RPMI8226 (cell line): ENCODE results near the gene GRM4.

Experiments
- DNase-seq: peaks from one replicate; pipeline ENCODE4 v3.0.0-alpha.2; 2015

Gene GRM4

GRCh38 chr6:33990061-33990541 is 155.8 kb downstream of the GRM4 start:
- no peak for DNase-seq

DNA sequence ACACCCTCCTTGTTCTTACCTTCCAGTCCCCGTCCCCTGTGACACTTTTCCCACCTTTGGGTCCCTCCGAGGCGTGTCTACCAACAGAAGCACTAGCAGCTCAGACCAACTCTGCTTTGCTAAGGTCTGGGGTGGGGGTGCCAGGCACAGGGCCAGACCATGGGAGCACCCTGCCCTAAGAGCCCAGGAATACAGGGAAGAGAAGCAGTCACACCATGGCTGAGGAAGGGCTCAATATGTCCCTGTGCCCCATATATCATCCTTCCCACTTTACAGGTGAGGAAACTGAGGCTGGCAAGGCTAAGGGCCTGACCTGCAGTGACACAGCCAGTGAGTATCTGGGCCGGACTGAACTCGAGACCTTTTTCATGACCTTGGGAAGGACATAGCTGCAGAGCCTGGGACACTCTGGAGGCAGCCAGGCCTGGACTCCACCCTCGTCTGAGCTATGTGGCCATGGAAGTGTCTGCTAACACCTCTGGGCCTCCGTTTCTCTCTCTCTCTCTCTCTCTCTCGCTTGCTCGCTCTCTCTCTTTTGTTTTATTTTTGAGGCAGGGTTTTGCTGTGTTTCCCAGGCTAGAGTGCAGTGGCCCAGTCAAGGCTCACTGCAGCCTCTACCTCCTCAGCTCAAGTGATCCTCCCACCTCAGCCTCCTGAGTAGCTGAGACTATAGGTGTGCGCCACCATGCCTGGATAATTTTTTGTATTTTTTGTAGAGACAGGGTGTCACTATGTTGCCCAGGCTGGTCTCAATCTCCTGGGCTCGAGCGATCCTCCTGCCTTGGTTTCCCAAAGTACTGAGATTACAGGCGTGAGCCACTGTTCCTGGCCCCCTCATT is 156.7 kb downstream of the GRM4 start:
- DNase-seq, result no peak

GRCh38 chr6:33988121-33989015 is 157.5 kb downstream of the GRM4 start:
- peak; percentile 31 for DNase-seq

DNA sequence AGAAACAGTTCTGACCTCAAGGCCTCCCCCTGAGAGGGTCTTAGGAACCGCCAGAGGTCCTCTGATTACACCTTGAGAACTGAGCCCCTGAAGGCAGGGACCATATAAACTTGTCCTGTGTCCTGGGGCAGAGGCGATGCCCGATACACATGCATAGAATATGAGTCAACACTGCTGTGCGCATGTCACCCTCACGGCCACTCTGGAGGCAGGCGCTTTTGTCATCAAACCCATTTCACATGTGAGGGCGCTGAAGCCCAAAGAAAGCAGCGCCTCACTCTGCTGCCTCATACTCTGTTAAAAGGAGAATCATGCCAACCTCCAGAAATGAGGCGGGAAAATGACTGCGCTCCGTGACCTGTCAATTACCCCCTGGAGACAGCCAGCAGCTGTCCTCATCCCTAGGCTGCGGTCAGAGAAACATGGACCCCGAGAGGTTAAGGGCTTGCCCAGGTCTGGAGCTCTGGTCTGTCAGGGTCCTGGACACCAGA is 158.3 kb downstream of the GRM4 start:
- no peak for DNase-seq

- DNase-seq, result no peak
Observed at GRCh38 chr6:33985947-33986346, 159.9 kb downstream of the GRM4 start.

DNA sequence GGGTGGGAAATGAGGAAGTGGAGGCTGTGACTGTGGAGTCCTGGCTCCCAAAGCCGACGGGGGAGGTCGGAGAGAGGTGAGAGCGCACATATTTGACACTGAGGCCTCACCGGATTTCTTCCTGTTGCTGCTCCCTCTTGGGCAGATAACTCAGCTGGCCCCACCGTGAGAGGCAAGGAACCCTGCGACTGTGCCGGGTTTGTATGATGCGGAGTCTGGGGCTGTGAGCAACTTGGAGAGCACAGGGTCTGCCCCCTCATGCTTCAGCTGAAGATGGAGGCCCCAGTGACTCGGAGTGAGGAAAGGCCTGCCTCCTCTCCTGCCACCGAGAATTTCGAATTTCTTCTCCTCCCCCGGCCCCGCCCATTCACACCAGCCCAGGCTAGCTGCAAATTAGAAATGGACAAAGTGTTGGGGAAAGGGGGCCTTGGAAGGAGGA is 160.6 kb downstream of the GRM4 start:
- DNase-seq, result no peak

- DNase-seq, result no peak
Observed at GRCh38 chr6:33984466-33985312, 161.2 kb downstream of the GRM4 start.

GRCh38 chr6:33983721-33984465 is 162.0 kb downstream of the GRM4 start:
- DNase-seq, result no peak

DNA sequence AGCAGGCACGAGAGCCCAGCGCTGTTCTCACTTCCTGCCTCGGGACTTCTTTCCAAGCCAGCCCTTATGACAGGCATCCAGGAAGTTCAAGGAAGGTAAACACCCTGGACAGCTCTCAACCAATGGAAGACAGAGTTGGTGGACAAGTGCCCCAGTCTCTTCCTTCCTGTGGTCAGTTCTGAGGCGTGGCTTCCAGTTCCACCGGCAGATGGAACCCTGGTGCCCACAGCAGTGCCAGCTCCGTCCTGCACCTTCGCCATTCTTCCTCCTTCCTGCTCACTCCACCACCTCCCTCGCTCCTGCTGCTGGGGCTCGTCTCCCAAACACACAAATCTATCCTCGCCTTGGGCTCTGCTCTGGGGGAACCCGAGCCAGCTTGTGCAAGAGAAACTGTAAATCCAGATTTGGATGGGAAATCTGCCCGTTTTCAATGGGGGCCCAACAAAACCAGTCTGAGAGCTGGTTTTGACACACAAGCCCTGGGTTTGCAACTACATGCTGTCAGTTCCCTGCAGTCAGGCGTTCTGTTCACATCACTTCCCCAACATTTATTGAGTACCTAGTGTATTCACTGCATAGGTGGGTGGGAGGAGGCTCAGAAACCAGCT is 162.7 kb downstream of the GRM4 start:
- peak; percentile 36 for DNase-seq

DNA sequence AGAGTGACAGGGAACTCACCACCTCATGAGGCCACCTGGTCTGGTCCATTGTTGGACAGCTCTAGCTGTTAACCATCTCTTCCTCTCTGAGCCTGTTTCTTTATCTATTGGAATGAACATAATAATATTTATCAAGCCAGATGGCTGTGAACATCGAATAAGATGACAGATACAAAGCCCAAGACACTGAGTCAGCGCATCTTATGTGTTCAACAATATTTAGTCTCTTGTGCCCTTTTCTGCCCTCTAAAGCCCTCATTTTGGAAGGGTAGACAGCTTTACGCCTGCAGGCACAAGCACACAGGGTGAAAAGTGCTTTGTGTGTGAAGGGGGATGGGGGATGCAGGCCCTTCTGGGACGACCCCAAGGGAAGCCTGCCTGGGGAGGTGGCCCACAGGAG is 164.0 kb downstream of the GRM4 start:
- DNase-seq, result no peak

GRCh38 chr6:33981421-33981820 is 164.5 kb downstream of the GRM4 start:
- no peak for DNase-seq

DNA sequence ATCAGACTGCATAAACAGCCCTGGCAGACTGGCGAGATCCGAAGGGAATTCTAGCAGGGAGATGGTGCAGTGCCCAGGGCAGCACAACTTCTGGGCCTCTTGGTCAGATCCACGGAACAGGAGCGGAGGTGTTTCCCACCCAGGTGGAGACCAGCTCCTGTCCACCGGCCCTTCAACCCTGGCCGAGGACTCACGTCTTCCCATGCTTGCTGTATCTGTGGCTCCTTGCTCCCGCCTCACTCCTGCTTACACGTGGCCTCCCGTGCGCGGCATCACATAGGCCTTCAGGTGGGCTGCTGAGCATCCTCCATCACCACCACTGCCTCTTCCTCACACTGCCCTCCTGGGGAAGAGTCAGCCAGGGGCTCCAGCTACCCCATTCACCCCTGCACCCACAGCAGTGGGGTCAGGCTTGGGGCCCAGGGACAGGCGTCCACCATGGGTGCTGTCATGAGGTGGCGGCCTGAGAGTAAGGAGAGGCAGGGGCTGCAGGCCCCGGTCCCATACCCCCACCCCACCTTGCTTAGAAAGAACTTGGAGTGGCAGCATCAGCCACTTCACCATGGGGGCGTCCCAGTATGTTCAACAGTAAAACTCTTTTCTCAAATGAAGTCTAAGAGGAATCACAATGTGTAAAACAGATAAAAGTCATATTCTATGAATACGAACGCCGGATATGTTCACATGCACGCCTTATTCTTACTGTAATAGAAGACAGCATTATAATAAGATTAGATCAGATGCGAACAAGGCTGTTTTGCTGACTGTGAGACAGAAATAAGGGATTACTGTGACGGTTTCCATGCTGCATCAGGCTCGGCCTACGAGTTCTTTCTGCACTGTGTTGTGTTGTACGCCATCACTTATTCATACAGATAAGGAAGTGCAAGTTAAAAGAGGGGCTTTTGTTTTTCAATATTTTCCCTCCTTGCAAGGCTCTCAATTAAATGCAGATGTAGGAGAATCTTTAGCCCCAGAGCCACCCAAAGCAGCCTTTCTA is 165.4 kb downstream of the GRM4 start:
- DNase-seq, result no peak

DNA sequence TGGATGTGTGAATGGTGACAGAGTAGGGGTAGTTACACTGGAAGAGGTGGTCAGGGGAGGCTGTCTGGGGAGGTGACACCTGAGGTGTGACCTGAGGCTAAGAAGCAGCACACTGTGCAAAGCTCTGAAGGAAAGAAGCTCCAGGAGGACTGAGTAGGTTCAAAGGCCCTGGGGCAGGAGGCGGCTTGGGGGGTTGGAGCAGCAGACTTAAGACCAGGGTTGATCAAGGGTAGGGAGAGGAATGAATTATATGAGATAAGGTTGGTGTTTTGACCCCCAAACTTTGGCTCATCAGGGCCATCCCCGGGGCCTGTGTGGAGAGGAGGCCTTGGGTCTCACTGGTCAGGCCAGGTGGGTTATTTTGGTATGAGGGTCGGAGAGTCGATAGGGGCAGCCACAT is 166.1 kb downstream of the GRM4 start:
- no peak for DNase-seq

DNA sequence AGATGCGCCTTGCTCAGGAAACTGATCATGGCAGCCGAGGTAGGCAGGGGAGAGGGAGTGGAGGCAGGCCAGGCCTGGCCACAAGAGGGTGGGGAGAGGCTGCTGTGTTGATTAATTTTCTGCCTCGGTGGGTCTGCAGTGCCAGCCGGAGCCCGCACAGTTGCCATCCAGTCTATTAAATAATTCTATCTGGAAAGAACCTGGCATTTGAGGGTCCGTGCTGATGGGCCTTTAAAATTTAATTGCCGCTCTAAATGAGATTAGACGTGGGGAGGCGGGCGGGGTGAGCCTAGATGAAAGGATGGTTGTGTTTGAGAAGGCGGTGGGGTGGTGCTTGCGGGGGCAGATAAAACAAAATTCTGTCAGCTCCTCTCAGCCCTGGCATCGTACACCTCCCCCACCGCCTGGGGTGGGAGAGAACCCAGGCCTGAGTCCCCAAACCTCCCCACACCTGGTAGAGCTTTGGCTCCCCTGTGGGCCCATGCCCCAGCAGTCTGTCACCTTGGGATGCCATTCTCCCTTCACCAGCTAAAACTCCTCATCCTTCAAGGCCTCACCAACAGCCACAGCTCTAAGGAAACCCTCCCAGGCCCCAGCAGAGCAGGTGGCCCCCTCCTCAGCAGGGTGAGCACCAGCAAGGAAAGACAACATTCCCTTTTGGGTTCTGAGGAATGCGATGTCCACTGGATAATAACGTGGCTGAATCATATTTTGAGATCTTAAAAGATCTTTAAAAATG is 167.3 kb downstream of the GRM4 start:
- DNase-seq, result no peak

DNA sequence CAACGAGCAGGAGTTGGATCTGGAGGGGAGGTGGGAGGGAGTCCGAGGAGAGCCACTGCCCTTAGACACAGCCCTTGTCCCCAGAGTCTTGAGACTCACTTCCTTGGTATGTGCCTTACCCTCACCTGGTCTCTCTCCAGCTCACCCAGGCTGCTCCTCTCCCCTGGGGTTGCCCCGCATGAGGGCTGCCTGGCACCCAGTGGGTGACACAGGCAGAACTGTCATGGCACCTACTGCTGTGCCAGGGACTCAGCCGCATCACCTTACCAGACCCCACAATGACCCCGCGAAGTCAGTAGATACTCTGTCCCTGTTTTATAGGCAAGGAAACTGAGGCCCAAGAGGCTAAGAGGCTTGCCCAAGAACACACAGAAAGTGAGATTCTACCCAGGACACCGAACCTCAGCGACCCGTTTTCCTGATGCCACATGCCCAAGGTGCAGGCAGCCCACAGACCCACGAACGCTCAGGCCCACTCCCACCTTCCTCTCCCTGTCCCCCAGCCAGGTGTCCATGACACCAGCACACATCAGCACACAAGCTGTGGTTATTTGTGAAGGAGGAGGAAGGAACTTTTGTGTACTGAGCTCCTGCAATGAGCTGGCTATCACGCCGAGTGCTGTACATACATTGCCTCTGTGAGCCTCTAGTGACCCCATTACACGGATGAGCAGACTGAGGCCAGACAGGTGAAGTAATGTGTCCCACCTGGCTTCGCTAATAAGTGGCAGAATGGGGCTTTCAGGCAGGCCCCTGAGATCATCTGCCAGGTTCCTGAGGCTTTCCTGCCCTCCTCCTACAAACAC is 168.1 kb downstream of the GRM4 start:
- no peak for DNase-seq

GRCh38 chr6:33976437-33977360 is 169.2 kb downstream of the GRM4 start:
- no peak for DNase-seq
